Gastrocnemius medialis (tissue), 4 donors: Measurements from ENCODE around the gene LPGAT1. TPM values are rescaled to one million over a fixed set of nuclear protein-coding genes. Genes with fewer than 3 reads are reported as not detected.

Experiments
- ATAC-seq, 2 donors: fragments of 150-250 bp; one replicate each; pipeline ENCODE4 v1.9.1; 2016
- DNase-seq, 2 donors: peaks; one replicate each; pipeline ENCODE4 v3.0.0-alpha.2; 2019
- H3K27ac ChIP-seq, 4 donors: fragments of 200-600 bp; sonication (generic); 1 replicate in 1 of 4; 2 replicates in 3 of 4; pipeline ENCODE4 v1.5.1; 2016 to 2018; ENCODE audit warnings: mild to moderate bottlenecking in 2 of 4, moderate library complexity in 1 of 4
- H3K27me3 ChIP-seq, 3 donors: fragments of 200-600 bp; sonication (generic) in 2 of 3; 1 replicate in 1 of 3; 2 replicates in 2 of 3; pipeline versions ENCODE4 v1.5.1 to v1.6.0; 2016 to 2019; ENCODE audit warnings: mild to moderate bottlenecking in 1 of 3, moderate library complexity in 1 of 3
- H3K36me3 ChIP-seq, 2 donors: fragments of 200-600 bp; sonication (generic) in 1 of 2; one replicate each; pipeline ENCODE4 v1.5.1; 2017 to 2018
- H3K4me1 ChIP-seq, 2 donors: fragments of 200-600 bp; sonication (generic) in 1 of 2; one replicate each; pipeline ENCODE4 v1.5.1; 2016 to 2017; ENCODE audit warnings: mild to moderate bottlenecking in 2 of 2
- H3K4me3 ChIP-seq, 4 donors: fragments of 200-600 bp; sonication (generic) in 3 of 4; 1 replicate in 1 of 4; 2 replicates in 3 of 4; pipeline ENCODE4 v1.5.1; 2016 to 2019; ENCODE audit warnings: mild to moderate bottlenecking in 2 of 4
- H3K9me3 ChIP-seq, 3 donors: fragments of 200-600 bp; sonication (generic) in 2 of 3; 1 replicate in 1 of 3; 2 replicates in 2 of 3; pipeline ENCODE4 v1.5.1; 2016 to 2019
- POLR2A ChIP-seq, 2 donors: fragments of 450-650 bp; IDR thresholded peaks; one replicate each; pipeline ENCODE4 v1.6.1; 2017; ENCODE audit warnings: antibody characterized with exemption in 2 of 2, mild to moderate bottlenecking in 2 of 2, moderate library complexity in 2 of 2
- in situ Hi-C, 4 donors: fragments of 200-750 bp; cut with MboI; loops; one replicate each; pipeline versions ENCODE4 v1.15.0 to v1.8.0; 2017; ENCODE audit warnings: low sequenced_read_pairs in 4 of 4
- intact Hi-C: fragments of 100-400 bp; cut with DNase I; formaldehyde crosslinking; loops from one replicate; pipeline ENCODE4 v1.15.1; 2023; ENCODE audit warnings: low total_unique reads
- total RNA-seq, 4 donors: library from RNA; depleted of rRNA; stranded (reverse); fragments of >200 nt; gene quantifications; one replicate each; pipeline versions ENCODE4 v1.1.0 to v1.2.3, GENCODE V29; 2016
- TF ChIP-seq, protein P1 (sequence below), 5 experiments: fragments of 450-650 bp in 3 of 5; fragments of 200-600 bp in 2 of 5; sonication (generic) in 2 of 5; IDR thresholded peaks in 4 of 5; conservative IDR thresholded peaks in 1 of 5; 1 replicate in 4 of 5; 2 replicates in 1 of 5; pipeline ENCODE4 v1.5.1; 2016 to 2019; ENCODE audit warnings: antibody characterized with exemption in 5 of 5, mild to moderate bottlenecking in 3 of 5, moderate library complexity in 3 of 5

LPGAT1 gene
- total RNA-seq, 4 donors from 2014 or later: 11.2 to 51.4 (median 21.5) TPM

DNA sequence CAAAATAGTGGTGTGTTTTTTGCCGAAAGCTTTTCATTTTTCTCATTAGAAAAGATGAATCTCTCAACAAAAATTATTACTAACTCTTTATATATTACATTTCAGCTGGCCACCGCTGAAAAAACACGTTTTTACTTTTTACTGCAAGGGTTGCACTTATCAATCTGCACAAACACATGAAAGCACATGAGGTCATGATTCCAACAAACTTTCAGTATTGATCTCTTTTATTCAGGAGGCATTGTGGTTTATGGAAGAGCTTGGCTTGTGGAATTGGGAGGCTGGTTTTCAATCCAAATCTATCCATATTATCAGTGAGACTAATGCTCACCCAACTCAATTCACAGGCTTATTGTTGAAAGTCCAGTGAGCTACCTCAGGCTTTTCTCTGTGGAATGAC lies 20.6 kb upstream of the LPGAT1 start:
- no peak overlapping the region for H3K4me3 ChIP-seq
- DNase-seq (no peak), ATAC-seq (no peak)
- no peaks in the 10 kb centered on the region for H3K36me3 ChIP-seq
- in situ Hi-C loops: no loop called here
- no peaks in the 10 kb centered on the region for H3K27me3 ChIP-seq
- no peak overlapping the region for H3K27ac ChIP-seq
- no peak for TF ChIP-seq POLR2A (IDR thresholded peaks at IDR 0.05)
- TF ChIP-seq, protein P1, sequence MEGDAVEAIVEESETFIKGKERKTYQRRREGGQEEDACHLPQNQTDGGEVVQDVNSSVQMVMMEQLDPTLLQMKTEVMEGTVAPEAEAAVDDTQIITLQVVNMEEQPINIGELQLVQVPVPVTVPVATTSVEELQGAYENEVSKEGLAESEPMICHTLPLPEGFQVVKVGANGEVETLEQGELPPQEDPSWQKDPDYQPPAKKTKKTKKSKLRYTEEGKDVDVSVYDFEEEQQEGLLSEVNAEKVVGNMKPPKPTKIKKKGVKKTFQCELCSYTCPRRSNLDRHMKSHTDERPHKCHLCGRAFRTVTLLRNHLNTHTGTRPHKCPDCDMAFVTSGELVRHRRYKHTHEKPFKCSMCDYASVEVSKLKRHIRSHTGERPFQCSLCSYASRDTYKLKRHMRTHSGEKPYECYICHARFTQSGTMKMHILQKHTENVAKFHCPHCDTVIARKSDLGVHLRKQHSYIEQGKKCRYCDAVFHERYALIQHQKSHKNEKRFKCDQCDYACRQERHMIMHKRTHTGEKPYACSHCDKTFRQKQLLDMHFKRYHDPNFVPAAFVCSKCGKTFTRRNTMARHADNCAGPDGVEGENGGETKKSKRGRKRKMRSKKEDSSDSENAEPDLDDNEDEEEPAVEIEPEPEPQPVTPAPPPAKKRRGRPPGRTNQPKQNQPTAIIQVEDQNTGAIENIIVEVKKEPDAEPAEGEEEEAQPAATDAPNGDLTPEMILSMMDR (IDR thresholded peaks at IDR 0.05 in 4 of 5, conservative IDR thresholded peaks at IDR 0.05 in 1 of 5): no peak
- intact Hi-C loops: no loop called here
- H3K9me3 ChIP-seq: no peaks in the 10 kb centered on the region
- no peaks in the 10 kb centered on the region for H3K4me1 ChIP-seq

GRCh38 chr1:211843507-211844298 lies 13.1 kb upstream of the LPGAT1 start:
- no peak for TF ChIP-seq POLR2A (IDR thresholded peaks at IDR 0.05)
- TF ChIP-seq, protein P1 (IDR thresholded peaks at IDR 0.05 in 4 of 5, conservative IDR thresholded peaks at IDR 0.05 in 1 of 5): no peak
- no peaks in the 10 kb centered on the region for H3K36me3 ChIP-seq
- intact Hi-C loops (no loop called here), in situ Hi-C loops (loop anchor here in 1 of 4 donors (25.0 kb wide), 1 partner anchor 281 kb away; no protein-coding TSS in a partner anchor)
- H3K4me1 ChIP-seq: peaks cover 0 to 3% of the 10 kb centered on the region in 2 donors
- H3K27ac ChIP-seq: no peak overlapping the region
- no peaks in the 10 kb centered on the region for H3K27me3 ChIP-seq
- no peak overlapping the region for H3K4me3 ChIP-seq
- H3K9me3 ChIP-seq: no peaks in the 10 kb centered on the region
- ATAC-seq (no peak), DNase-seq (no peak)

DNA sequence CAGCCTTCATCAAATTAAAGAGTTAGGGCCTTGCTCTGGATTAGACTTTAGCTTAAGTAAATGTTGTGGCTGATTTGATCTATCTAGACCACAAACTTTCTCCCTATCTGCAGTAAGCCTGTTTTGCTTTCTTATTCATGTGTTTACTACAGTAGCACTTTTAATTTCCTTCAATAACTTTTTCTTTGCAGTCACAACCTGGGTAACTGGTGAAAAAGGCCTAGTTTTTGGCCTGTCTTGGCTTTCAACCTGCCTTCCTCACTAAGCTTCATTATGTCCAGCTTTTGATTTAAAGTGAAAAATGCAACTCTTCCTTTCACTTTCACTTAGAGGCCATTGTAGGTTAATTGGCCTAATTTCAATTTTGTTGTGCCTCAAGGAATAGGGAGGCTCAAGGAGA lies 12.5 kb upstream of the LPGAT1 start:
- ATAC-seq: no peak
- in situ Hi-C loops: loop anchor here in 1 of 4 donors (25.0 kb wide), 1 partner anchor 281 kb away; no protein-coding TSS in a partner anchor

DNA sequence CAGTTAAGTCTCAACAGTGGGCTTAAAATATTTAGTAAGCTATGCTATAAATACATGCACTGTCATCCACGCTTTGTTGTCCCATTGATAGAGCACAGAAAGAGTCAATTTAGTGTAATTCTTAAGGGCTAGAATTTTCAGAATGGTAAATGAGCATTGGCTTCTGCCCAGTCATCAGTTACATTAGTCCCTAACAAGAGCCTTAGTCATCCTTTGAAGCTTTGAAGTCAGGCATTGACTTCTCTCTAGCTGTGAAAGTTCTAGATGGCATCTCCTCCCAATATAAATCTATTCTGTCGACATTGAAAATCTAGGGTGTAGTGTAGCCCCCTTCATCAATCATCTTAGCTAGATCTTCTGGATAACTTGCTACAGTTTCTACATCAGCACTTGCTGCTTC lies 12.0 kb upstream of the LPGAT1 start:
- in situ Hi-C loops (loop anchor here in 1 of 4 donors (25.0 kb wide), 1 partner anchor 280 kb away; no protein-coding TSS in a partner anchor), intact Hi-C loops (no loop called here)

More for the DNA sequence above, 12.5 kb upstream of the LPGAT1 start:
- H3K27ac ChIP-seq: no peak overlapping the region
- TF ChIP-seq POLR2A (IDR thresholded peaks at IDR 0.05): no peak
- TF ChIP-seq, protein P1 (IDR thresholded peaks at IDR 0.05 in 4 of 5, conservative IDR thresholded peaks at IDR 0.05 in 1 of 5): no peak
- no peaks in the 10 kb centered on the region for H3K27me3 ChIP-seq
- no peaks in the 10 kb centered on the region for H3K9me3 ChIP-seq
- no peak for DNase-seq
- intact Hi-C loops: no loop called here
- H3K36me3 ChIP-seq: no peaks in the 10 kb centered on the region
- no peak overlapping the region for H3K4me3 ChIP-seq
- peaks cover 0 to 3% of the 10 kb centered on the region in 2 donors for H3K4me1 ChIP-seq

More for the DNA sequence above, 12.0 kb upstream of the LPGAT1 start:
- Histone ChIP-seq H3K27me3 (no peaks in the 10 kb centered on the region), H3K4me3 (no peak overlapping the region), H3K27ac (no peak overlapping the region), H3K9me3 (no peaks in the 10 kb centered on the region), H3K4me1 (peaks cover 0 to 3% of the 10 kb centered on the region in 2 donors), H3K36me3 (no peaks in the 10 kb centered on the region)
- ATAC-seq (no peak), DNase-seq (no peak)
- TF ChIP-seq POLR2A (IDR thresholded peaks at IDR 0.05): no peak
- TF ChIP-seq, protein P1 (IDR thresholded peaks at IDR 0.05 in 4 of 5, conservative IDR thresholded peaks at IDR 0.05 in 1 of 5): no peak
